H1 (cell line): ENCODE measurements around the gene ELL. TPM values are rescaled to one million over a fixed set of nuclear protein-coding genes. Genes with fewer than 3 reads are reported as not detected.

Experiments used
- CTCF ChIA-PET: fragments of 300-600 bp; sonication (Branson Sonifier 250); formaldehyde crosslinking; loops from one replicate; lab custom pipeline; 2021; ENCODE audit not compliant: partially characterized antibody; lab: Charles Lee
- POLR2A ChIA-PET: fragments of 300-600 bp; sonication (Branson Sonifier 250); formaldehyde crosslinking; loops from one replicate; lab custom pipeline; 2021; ENCODE audit warnings: inconsistent platforms; ENCODE audit not compliant: partially characterized antibody; lab: Charles Lee
- DNase-seq, 2 experiments: peaks; one replicate each; pipeline versions ENCODE4 v3.0.0 to v3.0.0-alpha.2; 2010 to 2022; ENCODE audit warnings: low spot score in 2 of 2, low read depth in 1 of 2, mixed read lengths in 1 of 2
- FAIRE-seq: peaks from 2 replicates; lab custom pipeline; 2011; peaks lifted over from hg19 to GRCh38; lab: Jason Lieb, UNC
- H2AFZ ChIP-seq: 2 replicates; pipeline ENCODE4 v1.8.1; 2012; ENCODE audit warnings: low read length, inconsistent platforms
- H2AK5ac ChIP-seq: 2 replicates; pipeline ENCODE4 v1.6.1; 2013; ENCODE audit warnings: low read depth, low read length
- H2BK120ac ChIP-seq: replicated peaks from 2 replicates; pipeline ENCODE3; 2013; ENCODE audit warnings: low read depth, low read length, inconsistent platforms
- H2BK12ac ChIP-seq: 2 replicates; pipeline ENCODE4 v1.6.1; 2013; ENCODE audit warnings: low read depth, low read length
- H2BK15ac ChIP-seq: 2 replicates; pipeline ENCODE4 v1.6.1; 2013; ENCODE audit warnings: low read length
- H2BK20ac ChIP-seq: 2 replicates; pipeline ENCODE4 v1.6.1; 2013; ENCODE audit warnings: low read length
- H2BK5ac ChIP-seq: 2 replicates; pipeline ENCODE4 v1.6.1; 2013; ENCODE audit warnings: low read depth, low read length
- H3K14ac ChIP-seq: 2 replicates; pipeline ENCODE4 v1.6.1; 2013; ENCODE audit warnings: inconsistent platforms; ENCODE audit not compliant: insufficient read length
- H3K18ac ChIP-seq: 2 replicates; pipeline ENCODE4 v1.6.1; 2013; ENCODE audit warnings: low read length; ENCODE audit errors: extremely low read depth
- H3K23ac ChIP-seq: 2 replicates; pipeline ENCODE4 v1.6.1; 2013; ENCODE audit warnings: inconsistent platforms; ENCODE audit not compliant: insufficient read length
- H3K23me2 ChIP-seq: 2 replicates; pipeline ENCODE4 v1.6.1; 2013; ENCODE audit warnings: low read depth, low read length
- H3K27ac ChIP-seq: 2 replicates; pipeline ENCODE4 v1.6.1; 2011; ENCODE audit warnings: low read depth, low read length, inconsistent platforms
- H3K27me3 ChIP-seq, 4 experiments: replicated peaks in 1 of 4; 1 replicate in 1 of 4; 2 replicates in 3 of 4; pipeline versions ENCODE4 v1.6.1 to v1.8.1; 2011 to 2013; ENCODE audit warnings: low read length in 3 of 4, mild to moderate bottlenecking in 3 of 4, inconsistent platforms in 2 of 4, mixed read lengths in 2 of 4, moderate library complexity in 1 of 4; ENCODE audit not compliant: control insufficient read depth in 3 of 4, insufficient read depth in 3 of 4; ENCODE audit errors: extremely low read depth in 1 of 4
- H3K36me3 ChIP-seq, 4 experiments: 2 replicates each; pipeline versions ENCODE4 v1.6.1 to v1.8.1; 2011 to 2013; ENCODE audit warnings: mild to moderate bottlenecking in 4 of 4, low read length in 3 of 4, moderate library complexity in 2 of 4, control low read depth in 1 of 4, inconsistent platforms in 1 of 4; ENCODE audit not compliant: insufficient read depth in 4 of 4, control insufficient read depth in 2 of 4
- H3K4ac ChIP-seq: replicated peaks from 2 replicates; pipeline ENCODE3; 2013; ENCODE audit warnings: low read length, low read depth, mixed read lengths, inconsistent platforms; ENCODE audit not compliant: insufficient read length
- H3K4me1 ChIP-seq, 4 experiments: replicated peaks in 1 of 4; 1 replicate in 1 of 4; 2 replicates in 3 of 4; pipeline versions ENCODE4 v1.6.1 to v1.8.1; 2011 to 2013; ENCODE audit warnings: low read length in 3 of 4, inconsistent platforms in 2 of 4, mixed read lengths in 1 of 4; ENCODE audit not compliant: insufficient read depth in 4 of 4, control insufficient read depth in 3 of 4
- H3K4me2 ChIP-seq, 2 experiments: 2 replicates each; pipeline versions ENCODE4 v1.6.1 to v1.8.1; 2011 to 2013; ENCODE audit warnings: low read depth in 2 of 2, low read length in 2 of 2, control low read depth in 1 of 2, inconsistent platforms in 1 of 2, mild to moderate bottlenecking in 1 of 2; ENCODE audit not compliant: insufficient read depth in 1 of 2
- H3K4me3 ChIP-seq, 4 experiments: fragments of 200-600, 300-600 bp in 1 of 4; sonication (generic), shearing (Covaris generic), sonication (Bioruptor Twin) in 1 of 4; 2 replicates each; pipeline versions ENCODE4 v1.5.1 to v1.8.1; 2011 to 2016; ENCODE audit warnings: low read length in 4 of 4, low read depth in 3 of 4, control low read depth in 2 of 4, inconsistent platforms in 2 of 4, mild to moderate bottlenecking in 2 of 4, mixed read lengths in 1 of 4, moderate library complexity in 1 of 4; ENCODE audit not compliant: insufficient read depth in 2 of 4; ENCODE audit errors: extremely low read depth in 1 of 4
- H3K56ac ChIP-seq: replicated peaks from 2 replicates; pipeline ENCODE3; 2013; ENCODE audit warnings: low read depth, mild to moderate bottlenecking, mixed read lengths, low read length, inconsistent platforms; ENCODE audit not compliant: insufficient read length
- H3K79me1 ChIP-seq: 2 replicates; pipeline ENCODE4 v1.6.1; 2013; ENCODE audit warnings: low read depth, low read length, control low read depth
- H3K79me2 ChIP-seq, 2 experiments: 2 replicates each; pipeline versions ENCODE4 v1.6.1 to v1.8.1; 2012 to 2013; ENCODE audit warnings: low read length in 2 of 2, mild to moderate bottlenecking in 2 of 2, inconsistent platforms in 1 of 2; ENCODE audit not compliant: insufficient read depth in 2 of 2, control insufficient read depth in 1 of 2
- H3K9ac ChIP-seq, 4 experiments: replicated peaks in 1 of 4; 1 replicate in 1 of 4; 2 replicates in 3 of 4; pipeline versions ENCODE4 v1.6.1 to v1.8.1; 2011 to 2013; ENCODE audit warnings: low read depth in 3 of 4, low read length in 3 of 4, control low read depth in 2 of 4, mild to moderate bottlenecking in 2 of 4, moderate library complexity in 2 of 4, inconsistent platforms in 1 of 4; ENCODE audit errors: extremely low read depth in 1 of 4
- H3K9me3 ChIP-seq, 2 experiments: 2 replicates each; pipeline versions ENCODE4 v1.6.1 to v1.8.1; 2012 to 2013; ENCODE audit warnings: mild to moderate bottlenecking in 2 of 2, moderate library complexity in 2 of 2, control low read depth in 1 of 2, inconsistent platforms in 1 of 2, low read depth in 1 of 2, low read length in 1 of 2, mixed read lengths in 1 of 2; ENCODE audit not compliant: insufficient read depth in 2 of 2
- H4K20me1 ChIP-seq, 2 experiments: replicated peaks in 1 of 2; 2 replicates each; pipeline versions ENCODE3 to v1.8.1; 2011 to 2013; ENCODE audit warnings: inconsistent platforms in 2 of 2, low read length in 2 of 2, mild to moderate bottlenecking in 1 of 2; ENCODE audit not compliant: insufficient read depth in 2 of 2, control insufficient read depth in 1 of 2
- H4K5ac ChIP-seq: 2 replicates; pipeline ENCODE4 v1.6.1; 2013; ENCODE audit warnings: low read length, low read depth, mixed read lengths, inconsistent platforms; ENCODE audit not compliant: insufficient read length
- H4K8ac ChIP-seq: 2 replicates; pipeline ENCODE4 v1.8.0; 2013; ENCODE audit warnings: mild to moderate bottlenecking, moderate library complexity, low read length, inconsistent platforms; ENCODE audit not compliant: insufficient read depth; ENCODE audit errors: extremely low read depth
- H4K91ac ChIP-seq: replicated peaks from 2 replicates; pipeline ENCODE3; 2013; ENCODE audit warnings: low read length, mixed read lengths, inconsistent platforms; ENCODE audit not compliant: insufficient read length
- CREB1 ChIP-seq: IDR thresholded peaks from 2 replicates; pipeline ENCODE4 v1.6.1; 2012; ENCODE audit warnings: inconsistent platforms
- SUZ12 ChIP-seq: fragments of 200-600 bp; sonication (generic); IDR thresholded peaks from 2 replicates; pipeline ENCODE4 v1.6.1; 2012; ENCODE audit warnings: mild to moderate bottlenecking, inconsistent platforms, low read length, moderate library complexity, mixed read lengths
- WGBS, 2 experiments: shearing (Covaris generic) in 1 of 2; methylation state at CpG; one replicate each; pipeline versions ENCODE4 v1.1.6 to v1.1.7; 2013 to 2015; ENCODE audit warnings: low lambda C conversion rate in 2 of 2, mixed read lengths in 2 of 2, inconsistent platforms in 1 of 2, low coverage in 1 of 2, missing lambda C conversion rate in 1 of 2; ENCODE audit not compliant: insufficient replicate concordance in 2 of 2, insufficient coverage in 1 of 2, insufficient read length in 1 of 2; ENCODE audit errors: extremely low coverage in 1 of 2, missing lambda C conversion rate in 1 of 2; 5-methylcytosine and 5-hydroxymethylcytosine counted together
- polyA plus RNA-seq, 7 experiments: library from polyadenylated mRNA; depleted of rRNA in 3 of 7; stranded (reverse) in 5 of 7; unstranded in 2 of 7; fragments of >200 nt in 5 of 7; fragments of 200-250 nt in 2 of 7; gene quantifications; 1 replicate in 5 of 7; 2 replicates in 1 of 7; 4 replicates in 1 of 7; pipeline versions ENCODE4 v1.2.1 to v1.2.3, GENCODE V29; 2011 to 2013; ENCODE audit warnings: missing spikeins in 2 of 7, mixed read lengths in 2 of 7
- total RNA-seq: library from RNA; stranded (reverse); fragmentation: NEBNext Ultra II Directional; extraction: Animal tissue kit (Norgen Biotek cat#: 25700); gene quantifications from 2 replicates; pipeline ENCODE4 v1.2.1, GENCODE V29; 2021

Gene ELL
- total and polyA plus RNA-seq, 2 of the 8 experiments (the other 6 are each of a cell fraction or from before 2014, with no cell fraction given): 5.2 to 10.5 TPM

GRCh38 chr19:18443831-18444230, 78.0 kb downstream of the ELL start:
- H3K14ac ChIP-seq: no peak overlapping the region
- H3K4me2 ChIP-seq: no peak overlapping the region

More at GRCh38 chr19:18443831-18444230, 78.0 kb downstream of the ELL start:
- Histone ChIP-seq H3K4me3 (no peak overlapping the region), H2BK15ac (no peak overlapping the region), H3K4ac (no peak overlapping the region), H4K8ac (no peak overlapping the region), H3K9ac (no peak overlapping the region), H3K18ac (no peak overlapping the region), H4K91ac (no peak overlapping the region), H4K20me1 (peaks cover 0 to 9% of the 10 kb centered on the region in 2 experiments), H3K27ac (no peak overlapping the region; the same call in 1 of the 2 replicates), H3K79me1 (no peaks in the 10 kb centered on the region), H3K27me3 (no peaks in the 10 kb centered on the region), H3K4me1 (peaks cover 5 to 14% (median 8%) of the 10 kb centered on the region in 4 experiments), H3K9me3 (no peaks in the 10 kb centered on the region), H2AK5ac (no peak overlapping the region), H3K36me3 (peaks cover 0 to 10% (median 1%) of the 10 kb centered on the region in 4 experiments; a peak in 2 of 8 replicates), H2BK120ac (no peak overlapping the region), H2BK20ac (no peak overlapping the region), H3K56ac (no peak overlapping the region), H3K79me2 (no peaks in the 10 kb centered on the region), H3K23ac (no peak overlapping the region), H2AFZ (no peak overlapping the region), H3K23me2 (peaks cover 8% of the 10 kb centered on the region; the same call in 1 of the 2 replicates), H2BK12ac (no peak overlapping the region), H4K5ac (no peak overlapping the region), H2BK5ac (no peak overlapping the region)
- ChIA-PET POLR2A (interaction anchor here (1.0 kb wide), 1 partner anchor 127 kb away, joined by 3 read pairs; the partner anchor contains the start of gene UBA52), CTCF (interaction anchor here (1.0 to 13.5 kb wide), 7 partner anchors 10 to 76 kb away, joined by 3 to 143 read pairs (median 3); no protein-coding TSS in a partner anchor)
- WGBS, 2 experiments: 92% methylated on average over 11 of the region's 11 CpGs; no CpG with 5 or more reads in 1 of the 2 experiments
- DNase-seq (no peak), FAIRE-seq (no peak)
- no peak for TF ChIP-seq CREB1
- TF ChIP-seq SUZ12: no peak
